ENCODE measurements around the gene OGDHL.

OGDHL gene

GRCh38 chr10:49745756-49746155, 16.4 kb downstream of the OGDHL start:
- H2BK15ac ChIP-seq (replicated peaks; ENCODE audit: low read depth), result no peak overlapping the region
- H3K23ac ChIP-seq (ENCODE audit: low read length), result no peak overlapping the region
- H3K4me3 ChIP-seq (ENCODE audit: low read length), result no peak overlapping the region
- H3K36me3 ChIP-seq (ENCODE audit: control insufficient read depth, insufficient read depth, low read length), result no peaks in the 10 kb centered on the region
- no peak overlapping the region for H2AK5ac ChIP-seq (ENCODE audit: low read length)
- WGBS (ENCODE audit: extremely low coverage, insufficient coverage, low lambda C conversion rate), result no CpG with 5 or more reads among the region's 12 CpGs
- H4K8ac ChIP-seq (ENCODE audit: low read depth, low read length), result no peak overlapping the region
- H2BK5ac ChIP-seq (ENCODE audit: low read length), result no peak overlapping the region
- no peaks in the 10 kb centered on the region for H3K4me1 ChIP-seq (ENCODE audit: control insufficient read depth, low read depth, low read length)
- H3K27me3 ChIP-seq (ENCODE audit: insufficient read depth, low read length, poor library complexity), result no peaks in the 10 kb centered on the region
- no peak overlapping the region for H2BK120ac ChIP-seq (ENCODE audit: low read depth, low read length)
- no peaks in the 10 kb centered on the region for H3K79me2 ChIP-seq (ENCODE audit: control insufficient read depth, insufficient read depth, low read length)
- DNase-seq, result no peak
- H3K4me2 ChIP-seq (ENCODE audit: low read length), result no peak overlapping the region
- no peaks in the 10 kb centered on the region for H3K79me1 ChIP-seq (ENCODE audit: low read length)
- no peak overlapping the region for H3K9ac ChIP-seq (ENCODE audit: low read length)
- no peak overlapping the region for H3K27ac ChIP-seq (ENCODE audit: low read depth, low read length)
- no peak overlapping the region for H4K5ac ChIP-seq (ENCODE audit: low read length)
- no peak overlapping the region for H3K18ac ChIP-seq (ENCODE audit: low read length)
- no peak overlapping the region for H3K4ac ChIP-seq (ENCODE audit: low read depth, low read length)
- no peak overlapping the region for H3K56ac ChIP-seq (ENCODE audit: low read length)

GRCh38 chr10:49744924-49745605, 17.1 kb downstream of the OGDHL start:
- no peaks in the 10 kb centered on the region for H3K27me3 ChIP-seq (ENCODE audit: insufficient read depth, low read length, poor library complexity)
- no peak overlapping the region for H3K18ac ChIP-seq (ENCODE audit: low read length)
- H2BK5ac ChIP-seq (ENCODE audit: low read length), result no peak overlapping the region
- no peak overlapping the region for H2AK5ac ChIP-seq (ENCODE audit: low read length)
- no peaks in the 10 kb centered on the region for H3K79me1 ChIP-seq (ENCODE audit: low read length)
- H3K27ac ChIP-seq (ENCODE audit: low read depth, low read length), result no peak overlapping the region
- no peak overlapping the region for H3K4ac ChIP-seq (ENCODE audit: low read depth, low read length)
- WGBS (ENCODE audit: extremely low coverage, insufficient coverage, low lambda C conversion rate), result no CpG with 5 or more reads among the region's 13 CpGs
- H2BK15ac ChIP-seq (replicated peaks; ENCODE audit: low read depth), result no peak overlapping the region
- no peak overlapping the region for H4K5ac ChIP-seq (ENCODE audit: low read length)
- no peak overlapping the region for H3K9ac ChIP-seq (ENCODE audit: low read length)
- no peak overlapping the region for H3K4me2 ChIP-seq (ENCODE audit: low read length)
- H3K4me3 ChIP-seq (ENCODE audit: low read length), result no peak overlapping the region
- H3K36me3 ChIP-seq (ENCODE audit: control insufficient read depth, insufficient read depth, low read length), result no peaks in the 10 kb centered on the region
- peak; percentile 40 for DNase-seq
- no peak overlapping the region for H3K23ac ChIP-seq (ENCODE audit: low read length)
- H3K4me1 ChIP-seq (ENCODE audit: control insufficient read depth, low read depth, low read length), result no peaks in the 10 kb centered on the region
- no peaks in the 10 kb centered on the region for H3K79me2 ChIP-seq (ENCODE audit: control insufficient read depth, insufficient read depth, low read length)
- H3K56ac ChIP-seq (ENCODE audit: low read length), result no peak overlapping the region
- H2BK120ac ChIP-seq (ENCODE audit: low read depth, low read length), result no peak overlapping the region
- H4K8ac ChIP-seq (ENCODE audit: low read depth, low read length), result no peak overlapping the region

- H3K27me3 ChIP-seq (ENCODE audit: insufficient read depth, low read length, poor library complexity), result no peaks in the 10 kb centered on the region
- H3K27ac ChIP-seq (ENCODE audit: low read depth, low read length), result no peak overlapping the region
- no CpG with 5 or more reads among the region's 6 CpGs for WGBS (ENCODE audit: extremely low coverage, insufficient coverage, low lambda C conversion rate)
- H3K36me3 ChIP-seq (ENCODE audit: control insufficient read depth, insufficient read depth, low read length), result no peaks in the 10 kb centered on the region
- no peak overlapping the region for H2BK15ac ChIP-seq (replicated peaks; ENCODE audit: low read depth)
- H2BK5ac ChIP-seq (ENCODE audit: low read length), result no peak overlapping the region
- H3K4ac ChIP-seq (ENCODE audit: low read depth, low read length), result no peak overlapping the region
- H3K18ac ChIP-seq (ENCODE audit: low read length), result no peak overlapping the region
- H3K4me1 ChIP-seq (ENCODE audit: control insufficient read depth, low read depth, low read length), result no peaks in the 10 kb centered on the region
- no peak overlapping the region for H3K9ac ChIP-seq (ENCODE audit: low read length)
- H3K79me1 ChIP-seq (ENCODE audit: low read length), result no peaks in the 10 kb centered on the region
- no peak overlapping the region for H3K4me3 ChIP-seq (ENCODE audit: low read length)
- H3K23ac ChIP-seq (ENCODE audit: low read length), result no peak overlapping the region
- no peak overlapping the region for H2BK120ac ChIP-seq (ENCODE audit: low read depth, low read length)
- DNase-seq, result no peak
- no peak overlapping the region for H3K4me2 ChIP-seq (ENCODE audit: low read length)
- H3K56ac ChIP-seq (ENCODE audit: low read length), result no peak overlapping the region
- H4K8ac ChIP-seq (ENCODE audit: low read depth, low read length), result no peak overlapping the region
- H2AK5ac ChIP-seq (ENCODE audit: low read length), result no peak overlapping the region
- H4K5ac ChIP-seq (ENCODE audit: low read length), result no peak overlapping the region
- no peaks in the 10 kb centered on the region for H3K79me2 ChIP-seq (ENCODE audit: control insufficient read depth, insufficient read depth, low read length)
These were observed 17.9 kb downstream of the OGDHL start for GRCh38 chr10:49744091-49744685.

DNA sequence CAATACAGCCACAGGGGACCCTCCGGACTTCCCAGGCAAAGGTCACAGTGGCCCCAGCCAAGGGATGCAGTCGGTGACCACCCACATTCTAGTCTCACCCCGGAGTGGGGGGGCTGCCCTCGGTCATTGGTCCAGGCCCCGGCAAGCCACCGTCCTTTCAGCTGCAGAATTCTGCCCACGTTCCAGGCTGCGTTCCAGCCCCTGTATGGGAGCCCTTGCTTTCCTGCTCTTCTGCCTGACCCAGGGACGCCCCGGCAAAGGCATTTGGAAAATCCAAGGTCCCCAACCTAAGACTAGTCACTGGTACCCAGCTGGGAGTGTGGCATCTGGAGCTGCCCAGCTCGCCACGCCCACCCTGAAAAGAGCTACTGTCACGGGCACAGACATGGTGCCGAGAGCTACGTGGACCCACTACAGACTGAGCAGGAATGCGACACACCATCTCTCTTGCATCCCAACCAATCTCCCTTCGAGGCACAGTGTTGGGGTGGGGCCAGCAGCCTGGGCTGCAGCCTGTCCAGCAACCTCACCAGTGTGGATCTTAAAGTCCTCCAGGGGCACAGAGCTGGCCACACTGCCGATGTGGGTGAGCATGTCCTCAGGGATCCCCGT, 18.6 kb downstream of the OGDHL start:
- Histone ChIP-seq H4K8ac (ENCODE audit: low read depth, low read length) (no peak overlapping the region), H3K23ac (ENCODE audit: low read length) (no peak overlapping the region), H2BK5ac (ENCODE audit: low read length) (no peak overlapping the region), H3K4me2 (ENCODE audit: low read length) (no peak overlapping the region), H3K79me1 (ENCODE audit: low read length) (no peaks in the 10 kb centered on the region), H4K5ac (ENCODE audit: low read length) (no peak overlapping the region), H3K27ac (ENCODE audit: low read depth, low read length) (no peak overlapping the region), H3K4me3 (ENCODE audit: low read length) (no peak overlapping the region), H3K36me3 (ENCODE audit: control insufficient read depth, insufficient read depth, low read length) (no peaks in the 10 kb centered on the region), H3K9ac (ENCODE audit: low read length) (no peak overlapping the region), H3K79me2 (ENCODE audit: control insufficient read depth, insufficient read depth, low read length) (no peaks in the 10 kb centered on the region), H2AK5ac (ENCODE audit: low read length) (no peak overlapping the region), H2BK120ac (ENCODE audit: low read depth, low read length) (no peak overlapping the region), H3K56ac (ENCODE audit: low read length) (no peak overlapping the region), H3K18ac (ENCODE audit: low read length) (no peak overlapping the region), H2BK15ac (replicated peaks; ENCODE audit: low read depth) (no peak overlapping the region), H3K4me1 (ENCODE audit: control insufficient read depth, low read depth, low read length) (no peaks in the 10 kb centered on the region), H3K4ac (ENCODE audit: low read depth, low read length) (no peak overlapping the region), H3K27me3 (ENCODE audit: insufficient read depth, low read length, poor library complexity) (no peaks in the 10 kb centered on the region)
- DNase-seq, result no peak
- no CpG with 5 or more reads among the region's 19 CpGs for WGBS (ENCODE audit: extremely low coverage, insufficient coverage, low lambda C conversion rate)

- Histone ChIP-seq H4K8ac (ENCODE audit: low read depth, low read length) (no peak overlapping the region), H3K9ac (ENCODE audit: low read length) (no peak overlapping the region), H2BK120ac (ENCODE audit: low read depth, low read length) (no peak overlapping the region), H3K4me3 (ENCODE audit: low read length) (no peak overlapping the region), H2AK5ac (ENCODE audit: low read length) (no peak overlapping the region), H3K4me1 (ENCODE audit: control insufficient read depth, low read depth, low read length) (no peaks in the 10 kb centered on the region), H3K4me2 (ENCODE audit: low read length) (no peak overlapping the region), H2BK15ac (replicated peaks; ENCODE audit: low read depth) (no peak overlapping the region), H3K18ac (ENCODE audit: low read length) (no peak overlapping the region), H3K23ac (ENCODE audit: low read length) (no peak overlapping the region), H2BK5ac (ENCODE audit: low read length) (no peak overlapping the region), H3K4ac (ENCODE audit: low read depth, low read length) (no peak overlapping the region), H3K79me2 (ENCODE audit: control insufficient read depth, insufficient read depth, low read length) (no peaks in the 10 kb centered on the region), H3K79me1 (ENCODE audit: low read length) (no peaks in the 10 kb centered on the region), H3K56ac (ENCODE audit: low read length) (no peak overlapping the region), H3K36me3 (ENCODE audit: control insufficient read depth, insufficient read depth, low read length) (no peaks in the 10 kb centered on the region), H3K27me3 (ENCODE audit: insufficient read depth, low read length, poor library complexity) (no peaks in the 10 kb centered on the region), H4K5ac (ENCODE audit: low read length) (no peak overlapping the region), H3K27ac (ENCODE audit: low read depth, low read length) (no peak overlapping the region)
- no peak for DNase-seq
- WGBS (ENCODE audit: extremely low coverage, insufficient coverage, low lambda C conversion rate), result no CpG with 5 or more reads among the region's 23 CpGs
These were observed 19.2 kb downstream of the OGDHL start for GRCh38 chr10:49742683-49743463.
